Hematopoietic multipotent progenitor cell (in vitro differentiated cells): ENCODE results near the gene SGO2. TPM values are rescaled to one million over a fixed set of nuclear protein-coding genes. Genes with fewer than 3 reads are reported as not detected.
"Not testable (repeated sequence)": the region's sequence is repeated elsewhere in the genome, so short reads cannot be mapped to it uniquely, and the experiment has no call there.

ENCODE experiments used
- DNase-seq, 3 donors: peaks; one replicate each; pipeline ENCODE4 v3.0.0-alpha.2; 2011 to 2015; ENCODE audit warnings: low read depth in 2 of 3, low spot score in 2 of 3
- total RNA-seq: library from RNA; depleted of rRNA; stranded (reverse); fragments of >200 nt; gene quantifications from one replicate; pipeline ENCODE4 v1.2.3, GENCODE V29; 2012

The SGO2 gene
- total RNA-seq, 1 donor = 1.1 TPM

DNA sequence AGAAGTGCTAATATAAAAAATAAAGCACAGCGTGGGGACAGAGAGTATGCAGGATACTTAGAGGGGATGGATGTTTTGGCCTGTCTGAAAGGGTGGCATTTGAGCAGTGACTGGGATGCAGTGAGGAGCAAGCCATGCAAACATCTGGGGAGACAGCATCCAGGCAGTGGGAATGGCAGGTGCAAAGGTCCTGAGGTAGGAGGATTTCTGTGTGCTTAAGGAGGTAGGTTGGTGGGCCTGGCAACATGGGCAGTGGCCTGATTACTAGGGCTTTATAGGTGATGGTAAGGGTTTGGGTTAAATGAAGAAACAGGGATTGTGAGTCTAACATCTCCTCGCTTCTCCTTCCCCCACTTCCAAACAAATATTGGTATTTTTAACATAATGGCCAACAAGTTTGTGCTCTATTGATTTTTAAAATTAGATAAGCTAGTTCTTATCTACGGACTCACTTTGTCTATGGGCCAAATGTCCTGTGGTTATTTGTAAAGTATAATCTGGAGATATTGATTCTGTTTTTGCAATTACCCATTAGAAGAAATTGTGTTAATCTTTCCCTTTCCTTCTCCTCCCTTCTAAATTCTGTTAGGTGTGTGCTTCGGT, 62.2 kb downstream of the SGO2 start:
- DNase-seq = no peak

DNA sequence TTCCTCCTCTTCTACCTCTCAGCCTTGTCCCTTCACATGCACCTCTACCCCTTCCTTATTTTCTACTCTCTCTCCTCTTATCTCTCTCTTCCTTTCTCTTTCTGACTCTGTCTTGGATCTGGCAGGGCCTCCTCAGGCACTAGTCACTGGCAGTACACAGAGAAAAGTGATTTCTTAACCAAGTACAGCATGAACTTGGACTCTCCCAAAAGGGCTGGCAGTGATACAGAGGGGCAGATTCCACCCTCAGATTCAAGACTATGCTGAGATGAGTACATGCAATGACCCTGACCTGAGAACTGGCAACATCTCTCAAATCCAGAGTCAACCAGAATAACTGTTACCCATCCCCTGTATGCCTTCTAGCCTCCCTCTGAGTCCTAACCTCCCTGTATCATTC, 64.1 kb downstream of the SGO2 start:
- no peak for DNase-seq

DNA sequence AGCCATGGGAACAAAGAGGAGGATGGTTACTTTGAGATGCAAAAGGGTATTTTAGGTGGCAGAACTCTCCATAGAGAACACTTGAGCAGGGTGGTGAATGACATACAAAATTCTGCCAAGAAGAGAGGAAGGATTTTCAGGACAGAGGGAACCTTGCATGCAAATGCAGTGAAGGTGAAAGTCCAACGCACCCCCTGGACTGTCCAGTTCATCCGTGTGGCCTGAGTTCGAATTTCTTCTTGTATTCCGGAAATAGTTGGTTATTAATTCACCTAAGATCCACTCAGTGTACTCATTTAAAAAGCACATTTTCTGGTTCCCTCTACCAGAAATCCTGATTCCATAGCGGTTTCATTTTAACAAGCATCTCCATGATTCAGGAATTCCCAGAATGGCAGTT, 65.3 kb downstream of the SGO2 start:
- no peak for DNase-seq

DNA sequence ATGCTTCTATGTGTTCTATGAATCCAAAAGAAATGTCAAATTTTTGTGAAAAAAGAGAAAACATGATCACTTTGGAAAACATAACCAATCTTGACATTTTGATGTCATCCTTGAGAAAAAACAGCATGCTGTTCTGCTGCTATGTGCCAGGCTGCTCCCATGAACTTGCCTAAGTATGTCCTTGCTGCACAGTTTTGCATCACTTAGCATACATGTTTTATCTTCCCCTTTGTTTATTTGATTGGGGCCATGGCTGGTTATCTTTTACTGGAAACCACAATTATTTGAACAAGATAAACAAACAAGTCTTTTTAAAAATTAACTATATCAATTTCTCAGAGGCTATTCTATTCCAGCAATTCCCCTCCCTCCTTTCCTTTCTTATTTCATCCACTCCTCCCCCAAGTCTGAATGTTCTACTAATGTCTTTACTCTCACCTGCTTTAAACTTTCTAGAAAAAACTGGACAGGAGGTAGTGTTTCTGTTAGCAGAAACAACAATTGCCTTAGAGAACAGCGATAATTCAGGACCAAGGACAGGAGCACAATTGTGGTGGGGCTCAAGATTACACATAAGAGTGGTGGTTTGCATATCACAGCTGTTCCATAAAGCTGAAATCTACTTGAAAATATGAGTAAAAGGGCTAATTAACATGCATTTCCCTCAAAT, 66.5 kb downstream of the SGO2 start:
- peak in 1 of 3 donors; percentile 69 for DNase-seq

DNA sequence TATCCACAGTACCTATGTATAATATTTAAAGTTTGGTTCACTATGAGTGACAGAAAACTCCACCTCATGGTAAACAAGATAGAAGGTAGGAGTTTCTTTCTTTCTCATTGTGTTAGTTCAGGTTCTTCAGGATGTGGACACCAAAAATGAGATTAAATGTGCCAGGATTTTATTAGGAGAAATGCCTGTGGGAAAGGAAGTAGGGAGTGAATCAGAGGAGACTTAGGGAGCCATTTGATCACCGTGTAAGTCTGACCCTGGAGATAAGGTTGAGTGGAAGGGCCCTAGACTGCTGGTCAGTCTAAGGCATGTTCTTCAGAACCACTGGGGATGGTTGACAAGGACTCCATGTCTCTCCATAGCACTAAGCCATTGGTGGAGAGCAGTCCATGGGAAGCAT, 67.9 kb downstream of the SGO2 start:
- no peak for DNase-seq

DNA sequence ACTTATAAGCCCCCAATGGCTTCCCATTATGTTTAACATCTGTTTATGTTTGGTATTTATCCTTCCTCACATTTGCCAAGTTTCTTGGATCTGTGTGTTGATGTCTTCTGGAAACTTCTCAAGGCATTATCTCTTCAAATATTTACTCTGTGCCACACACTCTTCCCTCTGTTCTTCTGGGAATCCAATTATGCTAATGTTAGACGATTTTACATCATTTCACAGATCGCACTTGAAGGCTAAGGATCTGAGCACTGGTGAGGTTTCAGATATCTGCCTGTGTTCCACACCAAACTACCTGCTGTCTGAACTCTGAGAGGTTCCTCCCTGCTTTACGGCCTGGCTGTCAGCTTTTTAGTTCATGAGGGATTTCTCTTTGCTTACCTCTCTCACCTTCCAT, 69.9 kb downstream of the SGO2 start:
- no peak for DNase-seq

DNA sequence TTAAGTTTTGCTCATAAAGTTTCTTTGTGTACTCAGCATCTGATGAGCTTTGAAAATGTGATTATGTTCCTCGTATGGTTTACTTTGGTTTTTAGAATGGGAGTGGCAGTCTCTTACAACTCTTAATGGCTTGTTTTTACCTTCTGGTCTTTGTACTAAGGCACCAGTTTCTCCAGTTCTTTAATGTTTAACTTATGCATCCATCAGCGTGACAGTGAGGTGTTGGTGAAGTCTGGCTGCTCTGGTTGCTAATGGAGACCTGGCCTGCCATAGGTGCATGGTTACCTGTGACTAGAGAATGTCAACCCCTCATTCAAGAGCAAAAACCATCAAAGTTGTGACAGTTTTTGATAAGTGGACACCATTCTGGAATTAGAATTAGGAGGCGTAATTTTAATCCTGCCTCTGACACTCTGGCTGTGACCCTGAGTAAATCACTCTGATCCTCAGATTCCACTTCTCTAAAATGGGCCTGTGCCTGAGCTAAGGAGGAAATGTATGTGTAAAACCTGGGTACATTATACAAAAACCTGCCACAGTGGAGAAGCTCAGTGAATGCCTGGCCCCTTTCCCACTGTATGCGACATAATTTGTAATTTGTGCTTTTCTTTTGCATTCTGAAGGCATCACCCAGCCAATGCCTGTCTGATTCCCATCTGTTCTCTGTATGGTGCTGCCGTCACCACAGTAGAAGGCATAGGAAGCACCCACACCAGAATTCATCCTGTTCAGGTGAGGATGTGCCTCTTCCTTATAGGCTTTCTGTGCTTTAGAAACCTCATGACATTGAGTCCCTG, 71.0 kb downstream of the SGO2 start:
- no peak for DNase-seq

DNA sequence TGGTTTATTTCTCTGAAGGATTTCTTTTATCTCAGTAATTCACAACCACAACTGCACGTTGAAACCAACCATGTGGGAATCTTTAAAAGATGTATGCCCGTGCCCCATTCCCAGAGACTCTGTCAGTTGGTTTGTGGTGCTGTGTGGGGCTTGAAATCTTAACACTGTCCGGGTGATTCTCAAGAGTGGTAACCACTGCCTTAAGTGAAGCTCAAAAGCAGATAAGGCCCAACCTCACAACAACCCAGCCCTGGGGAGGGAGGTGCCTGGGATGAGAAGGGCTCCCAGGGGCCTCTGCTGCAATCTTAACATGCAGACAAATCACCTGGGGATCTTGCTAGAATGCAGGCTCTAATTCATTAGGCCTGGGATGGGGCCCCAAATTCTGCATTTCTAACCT, 73.2 kb downstream of the SGO2 start:
- DNase-seq = no peak

DNA sequence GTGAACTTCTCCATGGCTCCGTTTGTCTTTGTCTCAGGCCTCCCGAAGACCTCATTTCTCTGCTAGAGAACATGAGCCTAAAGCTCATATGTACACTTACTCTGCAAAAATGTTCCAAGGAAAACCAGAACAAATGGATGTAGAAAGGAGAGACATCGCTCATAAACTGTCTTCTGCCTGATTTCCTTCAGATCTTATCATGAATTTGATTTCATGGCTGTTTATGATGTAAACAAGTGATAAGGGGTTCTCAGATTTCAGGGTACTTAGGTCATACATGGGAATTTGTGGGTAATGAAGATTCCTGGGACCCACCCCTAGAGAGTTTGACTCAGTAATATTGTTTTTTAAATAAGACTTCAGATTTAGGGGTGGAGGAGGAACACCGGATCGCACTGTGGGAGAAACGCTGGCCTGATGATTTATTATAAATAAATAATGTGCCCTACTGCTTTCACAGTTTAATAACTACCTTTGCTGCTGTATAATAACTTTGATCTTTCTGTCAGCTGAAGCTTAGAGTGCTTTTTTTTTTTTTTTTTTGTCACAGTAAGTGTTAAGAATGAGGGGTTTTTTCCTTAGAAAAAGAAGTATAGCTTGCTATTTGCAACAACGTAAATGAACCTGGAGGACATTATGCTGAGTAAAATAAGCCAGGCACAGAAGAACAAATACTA, 74.7 kb downstream of the SGO2 start:
- no peak for DNase-seq

DNA sequence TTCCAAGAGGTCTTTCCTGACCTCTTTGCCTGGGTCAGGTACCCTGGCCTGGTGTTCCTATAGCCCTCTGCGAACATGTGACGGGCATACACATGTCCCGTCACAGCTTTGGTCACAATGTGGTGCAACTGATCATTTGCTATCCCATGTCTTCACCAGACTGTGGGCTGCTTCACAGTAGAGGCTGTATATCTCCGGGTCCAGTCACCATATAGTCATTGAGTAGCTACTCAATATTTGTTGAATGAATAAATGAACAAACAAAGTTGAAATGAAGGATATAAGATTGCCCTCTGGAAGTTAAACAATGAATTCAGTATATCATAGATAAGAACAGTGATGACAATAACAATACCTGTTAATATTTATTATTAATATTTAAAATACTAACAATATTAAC, 76.6 kb downstream of the SGO2 start:
- no peak for DNase-seq

DNA sequence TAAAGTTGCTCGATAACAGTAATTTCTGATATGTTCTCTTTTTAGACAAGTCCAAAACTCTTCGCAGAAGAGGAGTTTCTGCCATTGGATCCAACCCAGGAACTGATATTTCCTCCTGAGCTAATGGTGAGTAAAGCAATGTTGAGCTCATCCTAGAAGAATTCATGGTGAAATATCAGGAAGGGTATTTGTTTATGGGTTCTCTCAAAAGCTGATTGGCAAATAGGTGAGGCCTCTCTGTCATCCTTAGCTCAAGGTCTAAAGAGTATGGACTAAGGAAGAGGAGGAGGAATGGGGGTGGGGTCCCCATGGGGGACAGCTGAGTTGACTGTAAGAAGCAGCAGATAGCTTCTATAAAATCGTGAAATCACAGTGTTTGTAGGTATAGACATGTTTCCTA, 78.0 kb downstream of the SGO2 start:
- no peak for DNase-seq

DNA sequence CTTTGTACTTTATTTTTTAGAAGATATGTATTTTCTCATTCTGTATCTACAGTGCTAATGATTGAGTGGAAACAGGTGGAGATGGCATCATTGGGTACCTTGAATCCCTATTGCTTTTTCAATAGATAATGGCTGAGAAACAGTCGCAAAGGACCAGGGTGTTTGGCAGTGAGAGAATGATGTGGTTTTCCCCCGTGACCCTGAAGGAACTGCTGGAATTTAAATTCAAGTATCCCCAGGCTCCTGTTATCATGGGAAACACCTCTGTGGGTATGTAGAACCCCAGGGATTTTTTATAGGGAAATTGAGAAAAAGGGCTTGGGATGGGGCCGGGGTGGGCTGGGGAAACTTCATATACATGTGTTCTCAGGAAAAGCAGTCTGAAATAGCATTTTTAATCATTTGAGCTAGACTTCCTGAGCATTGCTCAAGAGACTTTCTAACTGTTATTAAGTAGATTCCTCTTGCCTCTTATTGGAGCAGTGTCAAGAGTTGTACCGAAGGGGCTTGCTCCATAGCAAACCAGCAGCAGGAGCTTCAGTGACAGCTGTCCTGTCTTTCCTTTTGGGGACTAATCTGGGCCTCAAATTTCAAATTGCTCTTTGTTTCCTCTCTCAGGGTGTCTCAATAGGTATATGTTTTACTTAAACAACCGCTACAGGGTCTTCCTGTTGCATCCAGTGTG, 78.7 kb downstream of the SGO2 start:
- DNase-seq = no peak

DNA sequence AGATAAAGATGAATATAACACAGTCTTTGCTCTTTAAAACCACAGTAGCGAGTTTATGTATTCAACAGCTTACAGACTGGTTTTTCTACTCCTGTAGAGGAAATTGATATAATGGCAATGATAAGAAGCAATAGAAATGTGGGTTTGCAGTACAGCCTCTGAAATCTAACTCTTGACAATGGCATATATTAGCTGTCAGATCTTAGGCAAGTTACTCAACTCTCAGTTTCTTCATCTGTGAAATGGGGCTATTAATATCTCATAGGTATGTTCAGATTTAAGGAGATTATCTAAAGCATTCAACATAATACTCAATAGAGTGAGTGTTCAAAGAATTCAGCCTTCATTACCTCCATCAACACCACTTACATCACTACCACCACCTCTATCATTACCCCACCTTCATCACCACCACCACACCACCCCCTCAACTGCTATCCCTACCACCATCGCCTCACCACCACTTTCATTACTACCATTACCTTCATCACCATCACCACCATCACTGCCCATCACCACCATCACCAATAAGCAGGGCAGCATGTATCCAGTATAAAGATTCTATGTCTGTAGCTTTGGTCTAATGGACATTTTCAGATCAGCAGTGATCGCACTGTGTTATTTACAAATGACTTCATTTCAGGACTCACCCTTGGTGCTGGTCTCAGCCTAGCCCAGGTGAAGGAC, 82.5 kb downstream of the SGO2 start:
- DNase-seq = no peak

DNA sequence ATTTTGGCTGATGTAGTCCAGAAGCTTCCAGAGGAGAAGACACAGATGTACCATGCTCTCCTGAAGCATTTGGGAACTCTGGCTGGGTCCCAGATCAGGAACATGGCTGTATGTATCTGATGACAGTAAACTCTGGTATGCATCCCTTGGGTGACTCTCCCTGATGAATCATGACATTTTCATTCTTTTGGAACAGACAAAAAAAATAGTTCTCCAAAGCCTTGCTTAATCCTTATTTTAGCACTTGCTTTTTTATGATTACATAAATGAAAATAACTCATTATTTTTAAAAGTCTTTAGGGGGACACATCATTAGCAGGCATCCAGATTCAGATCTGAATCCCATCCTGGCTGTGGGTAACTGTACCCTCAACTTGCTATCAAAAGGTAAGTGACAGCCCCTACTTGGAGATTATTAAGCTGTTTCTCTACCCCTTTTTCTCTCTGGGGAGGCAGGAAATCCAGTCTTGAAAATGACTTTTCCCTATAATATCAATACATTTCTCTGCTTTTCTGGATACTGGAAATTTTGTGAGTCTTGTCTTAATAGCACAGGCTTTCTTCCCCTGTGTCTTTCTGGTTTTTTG, 83.1 kb downstream of the SGO2 start:
- no peak for DNase-seq

DNA sequence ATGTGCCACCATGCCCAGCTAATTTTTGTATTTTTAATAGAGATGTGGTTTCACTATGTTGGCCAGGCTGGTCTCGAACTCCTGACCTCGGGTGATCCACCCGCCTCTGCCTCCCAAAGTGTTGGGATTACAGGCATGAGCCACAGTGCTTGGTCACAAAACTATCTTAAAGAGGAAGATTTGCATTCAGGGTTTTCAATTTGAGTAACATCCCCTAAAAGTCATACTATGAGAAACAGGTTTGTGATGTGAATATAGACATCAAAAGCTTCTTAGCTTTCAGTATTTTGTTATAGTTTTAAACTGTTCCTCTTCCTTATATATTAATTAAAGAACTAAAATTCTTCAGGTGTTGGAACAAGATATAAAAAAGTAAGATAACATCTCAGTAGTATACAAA, 84.2 kb downstream of the SGO2 start:
- not testable (repeated sequence) for DNase-seq

DNA sequence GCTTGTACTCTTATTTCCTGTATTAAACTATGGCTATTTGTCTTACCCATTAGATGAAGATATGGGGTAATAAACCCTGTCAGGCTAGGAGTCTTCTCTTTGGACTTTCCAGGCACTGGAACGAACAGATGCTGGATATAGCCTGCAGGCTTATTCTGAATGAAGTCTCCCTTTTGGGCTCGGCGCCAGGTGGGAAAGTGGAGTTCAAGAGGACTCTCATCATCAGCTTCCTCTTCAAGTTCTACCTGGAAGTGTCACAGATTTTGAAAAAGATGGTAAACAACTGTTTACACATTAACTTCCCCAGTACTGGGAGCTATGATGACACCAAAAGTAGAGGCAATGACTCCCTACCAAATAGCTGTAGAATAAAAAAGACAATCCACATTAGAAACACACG, 87.7 kb downstream of the SGO2 start:
- DNase-seq = no peak

DNA sequence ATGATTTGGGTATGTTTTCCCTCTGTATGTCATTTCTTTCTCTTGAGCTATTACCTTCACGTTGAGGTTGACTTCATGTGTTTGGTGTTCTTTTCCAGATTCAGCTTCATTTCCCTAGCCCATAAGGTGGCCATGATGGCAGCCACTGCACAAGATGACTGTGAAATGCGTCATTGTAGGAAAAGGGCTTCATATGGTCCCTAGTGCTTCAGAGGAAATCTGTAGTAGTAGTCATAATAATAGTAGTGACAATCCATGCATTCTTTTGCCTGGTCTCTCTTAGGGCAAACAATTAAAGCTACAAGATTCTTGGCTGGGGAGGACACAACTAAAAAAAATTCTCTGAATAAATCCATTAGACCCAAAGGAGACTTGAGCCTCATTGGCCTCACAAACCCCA, 88.2 kb downstream of the SGO2 start:
- DNase-seq = no peak

DNA sequence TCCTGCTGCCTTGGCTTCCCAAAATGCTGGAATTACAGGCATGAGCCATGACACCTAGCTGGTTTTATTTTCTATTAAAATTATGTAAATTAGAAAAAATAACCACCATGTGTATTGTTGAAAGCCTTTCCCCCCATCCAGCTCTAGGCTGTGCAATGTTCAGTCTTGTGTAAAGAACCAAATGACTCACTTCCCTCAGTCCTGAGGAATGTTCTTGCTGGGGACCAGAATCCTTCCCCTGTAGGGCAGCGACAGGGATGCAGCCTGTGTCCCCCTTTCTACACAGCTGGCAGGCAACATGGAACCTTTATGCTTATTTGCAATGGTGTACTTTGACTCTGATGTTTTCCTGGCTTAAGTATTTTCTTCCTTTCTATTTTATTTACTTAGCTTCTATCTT, 89.2 kb downstream of the SGO2 start:
- no peak for DNase-seq

DNA sequence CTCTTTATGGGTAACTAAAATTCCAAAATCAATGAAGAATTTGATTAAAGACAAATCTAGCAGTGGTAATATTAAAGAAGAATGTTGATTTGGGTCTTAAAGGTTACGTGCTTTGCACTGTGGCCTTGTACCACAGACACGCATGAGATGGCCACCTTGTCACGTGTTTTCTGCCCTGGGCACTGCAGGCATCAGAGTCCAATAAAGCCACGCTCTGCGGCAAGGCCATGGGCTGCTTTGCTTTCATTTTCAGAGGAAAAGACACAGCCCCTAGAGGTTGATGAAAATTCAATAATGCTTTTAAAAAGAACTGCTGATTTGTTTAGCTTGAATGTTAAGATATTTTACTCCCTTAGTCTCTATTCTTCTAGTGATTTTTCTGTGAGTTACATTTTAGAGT, 90.2 kb downstream of the SGO2 start:
- peak in 1 of 3 donors; percentile 36 for DNase-seq

DNA sequence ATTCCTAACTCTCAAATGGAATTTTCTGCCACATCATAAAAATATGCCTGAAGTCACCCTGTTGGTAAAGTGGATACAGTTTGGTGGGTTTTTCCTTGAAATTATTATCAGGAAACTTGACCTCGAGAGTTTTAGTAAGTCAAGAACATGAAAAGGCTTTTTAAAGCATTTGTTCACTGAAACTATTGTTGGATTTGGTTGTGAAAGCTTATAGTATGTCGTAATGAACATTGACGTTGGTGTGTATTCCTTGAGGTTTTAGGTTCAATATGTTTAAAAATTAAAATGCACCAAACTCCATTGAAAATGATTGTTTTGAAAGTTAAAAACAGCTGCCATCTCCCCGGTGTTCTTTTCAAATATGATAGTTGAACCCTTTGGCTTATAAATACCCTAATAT, 90.6 kb downstream of the SGO2 start:
- no peak for DNase-seq
